ENCODE data around the gene COL9A3.
A peak's percentile ranks its signal among the peaks of the same experiment; 100 is the strongest.

Gene COL9A3

DNA sequence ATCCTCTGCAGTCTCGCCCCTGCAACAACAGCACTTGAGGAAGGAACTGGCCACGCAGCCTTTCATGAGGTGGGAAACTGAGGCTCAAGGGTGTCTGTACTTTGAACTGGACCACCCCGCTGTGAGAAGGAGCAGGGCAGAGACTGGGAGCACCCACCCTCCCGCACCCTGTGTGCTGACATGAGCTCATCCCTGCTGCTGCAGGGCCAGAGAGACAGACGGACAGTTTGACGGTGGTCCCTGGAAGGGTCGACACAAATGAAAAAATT, 37.5 kb upstream of the COL9A3 start:
- DNase-seq, result no peak

DNA sequence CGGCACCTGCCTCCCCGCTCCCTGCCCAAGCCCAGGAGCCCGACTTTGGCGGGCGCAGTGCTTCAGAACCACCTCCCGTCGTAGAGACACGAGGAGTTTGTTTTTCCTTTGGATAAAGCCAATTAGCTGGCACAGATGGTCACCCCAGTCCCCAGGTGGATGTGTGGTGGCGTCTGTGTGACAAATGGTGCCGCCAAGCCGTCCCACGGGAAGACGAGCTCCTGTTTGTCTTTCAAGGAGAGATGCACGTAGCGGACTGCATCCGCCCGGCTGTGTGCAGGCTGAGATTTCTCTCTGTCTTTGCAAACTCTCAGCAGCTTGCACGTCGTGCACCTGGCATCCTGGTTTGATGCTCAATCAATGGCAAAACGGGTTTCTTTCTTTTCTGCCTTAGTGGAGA, 36.6 kb upstream of the COL9A3 start:
- no peak for DNase-seq

DNA sequence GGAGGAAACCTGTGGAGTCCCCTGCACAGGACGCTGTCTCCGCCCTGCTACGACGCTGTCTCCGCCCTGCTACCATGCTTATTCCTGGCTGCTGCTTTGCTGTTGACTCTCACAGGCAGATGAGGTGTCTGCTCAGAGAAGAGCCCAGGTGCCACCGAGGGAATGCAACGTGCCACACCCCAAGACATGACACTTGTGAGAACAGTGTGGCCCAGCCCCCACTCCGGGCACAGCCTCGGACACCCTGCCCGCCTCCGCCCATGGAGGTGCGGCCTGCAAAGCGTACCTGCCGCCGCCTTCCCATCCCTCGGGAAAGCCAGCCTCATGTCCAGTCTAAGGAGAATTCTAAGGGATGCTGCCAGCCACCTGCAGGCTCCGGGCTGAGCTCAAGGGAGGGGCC, 36.2 kb upstream of the COL9A3 start:
- DNase-seq, result peak; percentile 43

DNA sequence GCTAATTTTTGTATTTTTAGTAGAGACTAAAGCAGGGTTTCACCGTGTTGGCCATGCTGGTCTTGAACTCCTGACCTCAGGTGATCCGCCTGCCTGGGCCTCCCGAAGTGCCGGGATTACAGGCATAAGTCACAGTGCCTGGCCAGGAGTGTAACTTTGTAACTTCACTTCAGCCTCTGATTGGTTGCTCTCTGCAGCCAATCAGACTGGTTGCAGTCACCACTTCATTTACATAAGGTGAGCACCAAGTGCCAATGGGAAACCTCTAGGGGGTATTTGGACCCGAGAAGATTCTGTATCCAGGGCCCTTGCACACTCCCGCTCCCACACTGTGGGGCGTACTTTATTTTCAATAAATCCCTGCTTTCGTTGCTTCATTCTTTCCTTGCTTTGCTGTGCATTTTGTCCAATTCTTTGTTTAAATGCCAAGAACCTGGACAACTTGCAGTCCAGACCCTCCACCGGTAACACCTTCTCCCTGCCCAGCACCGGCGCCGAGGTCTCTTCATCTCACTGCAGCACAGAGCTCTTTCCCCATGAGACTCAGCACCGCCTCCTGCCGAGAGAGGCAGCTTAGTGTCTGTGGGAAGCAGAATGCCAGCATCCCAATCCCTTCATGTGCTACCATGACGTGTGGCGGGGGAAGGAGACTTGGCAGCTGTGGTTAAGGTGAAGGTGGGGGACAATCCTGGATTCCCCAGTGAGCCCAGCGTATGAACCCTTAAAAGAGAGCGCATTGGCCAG, 34.5 kb upstream of the COL9A3 start:
- no peak for DNase-seq

DNA sequence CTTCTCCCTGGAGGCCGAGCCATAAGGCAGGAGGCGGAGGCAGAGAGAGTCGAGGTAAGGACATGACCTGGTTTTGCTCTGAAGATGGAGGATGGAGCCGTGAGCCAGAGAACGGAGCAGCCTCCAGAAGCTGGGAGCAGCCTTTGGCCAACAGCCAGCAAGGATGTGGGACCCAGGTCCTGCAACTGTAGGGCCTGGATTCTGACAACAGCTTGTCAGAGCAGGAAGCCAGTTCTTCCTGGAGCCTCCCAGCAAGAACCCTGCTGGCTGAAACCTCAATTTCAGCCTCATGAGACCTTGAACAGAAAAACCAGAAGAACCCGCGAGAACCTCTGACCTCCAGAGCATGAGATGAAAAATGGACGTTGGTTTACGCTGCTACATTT, 34.0 kb upstream of the COL9A3 start:
- no peak for DNase-seq

DNA sequence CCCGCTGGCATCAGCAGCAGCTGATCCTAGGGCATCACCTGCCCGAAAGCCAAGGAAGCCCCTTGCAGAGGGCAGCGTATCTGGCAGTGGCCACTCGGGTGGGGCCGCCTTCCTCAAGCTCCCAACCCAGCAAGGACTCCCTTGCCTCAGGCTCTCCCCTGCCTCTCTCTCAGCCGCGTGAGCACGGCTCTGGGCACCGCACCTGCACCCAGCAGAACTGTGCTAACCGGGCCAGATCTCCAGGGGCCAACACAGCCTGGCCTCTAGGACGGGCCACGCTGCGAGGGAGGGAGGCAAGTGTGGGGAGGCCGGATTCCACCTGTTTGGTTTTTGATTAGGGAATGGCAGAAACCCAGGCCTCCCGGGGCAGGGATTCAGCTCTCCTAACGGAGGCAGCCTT, 32.4 kb upstream of the COL9A3 start:
- DNase-seq, result no peak

DNA sequence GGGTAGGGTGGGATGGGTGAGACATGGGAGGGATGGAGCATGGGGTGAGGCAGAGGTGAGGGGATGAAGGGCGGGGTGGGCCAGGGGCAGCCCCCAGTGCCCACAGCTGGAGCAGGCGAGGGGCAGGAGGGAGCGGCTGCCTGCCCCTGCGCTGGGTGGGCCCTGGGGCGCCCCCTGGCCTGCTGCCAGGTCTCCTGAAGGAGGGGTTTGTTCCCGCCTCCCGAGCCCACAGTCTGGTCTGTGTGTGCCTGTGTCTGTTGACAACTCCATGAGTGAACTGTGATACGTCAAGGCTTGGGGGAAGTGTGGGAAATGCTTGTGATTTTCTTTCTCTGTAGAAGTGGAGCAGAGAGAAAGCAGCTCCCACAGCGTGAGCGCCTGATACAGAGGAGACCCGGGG, 31.5 kb upstream of the COL9A3 start:
- no peak for DNase-seq

DNA sequence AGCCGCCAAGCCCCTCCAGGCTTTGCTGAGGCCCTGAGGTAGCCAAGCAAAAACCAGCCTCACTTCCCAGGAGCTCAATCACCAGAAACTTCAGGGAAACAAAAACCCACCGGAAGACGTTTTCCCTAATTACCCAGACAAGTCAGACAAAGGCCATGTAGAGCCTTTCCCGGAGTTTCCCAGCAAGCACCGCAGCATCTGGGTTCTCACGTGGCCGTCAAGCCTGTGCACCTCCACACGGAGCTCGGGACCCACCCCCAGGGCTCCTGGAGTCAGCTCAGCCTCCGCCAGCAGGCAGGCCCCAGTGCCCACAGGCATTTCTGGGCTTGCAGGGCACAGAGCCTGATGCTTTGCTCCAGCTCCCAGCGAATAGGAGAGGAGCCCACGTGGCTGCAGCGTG, 30.7 kb upstream of the COL9A3 start:
- DNase-seq, result no peak

DNA sequence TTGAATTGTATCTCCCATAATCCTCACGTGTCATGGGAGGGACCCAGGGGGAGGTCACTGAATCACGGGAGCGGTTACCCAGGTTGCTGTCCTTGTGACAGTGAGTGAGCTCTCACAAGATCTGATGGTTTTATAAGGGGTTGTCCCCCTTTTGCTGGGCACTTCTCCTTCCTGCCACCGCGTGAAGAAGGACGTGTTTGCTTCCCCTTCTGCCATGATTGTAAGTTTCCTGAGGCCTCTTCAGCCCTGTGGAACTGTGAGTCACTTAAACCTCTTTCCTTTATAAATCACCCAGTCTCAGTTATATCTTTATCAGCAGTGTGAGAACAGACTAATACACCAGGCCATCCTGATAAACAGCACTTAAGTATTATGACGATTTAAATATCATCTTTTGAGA, 29.5 kb upstream of the COL9A3 start:
- DNase-seq, result no peak

DNA sequence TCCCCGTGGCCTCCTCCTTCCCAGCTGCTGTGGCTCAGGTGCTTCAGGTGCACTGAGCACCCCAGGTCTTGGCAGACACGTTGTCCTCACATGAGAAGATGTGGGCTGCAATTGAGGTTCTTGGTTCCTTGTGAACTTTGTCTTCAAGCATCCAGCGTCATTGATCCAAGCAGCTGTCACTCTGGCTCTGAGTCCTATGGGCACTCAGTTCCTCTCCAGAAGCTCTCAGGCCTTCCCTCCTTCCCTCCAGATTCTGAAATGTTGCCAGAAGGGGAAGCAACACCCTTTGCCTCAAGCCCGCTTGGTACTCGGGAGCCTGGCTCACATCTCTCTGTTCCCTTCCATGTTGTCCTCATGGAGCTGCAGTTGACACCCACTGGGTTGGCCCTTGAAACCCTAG, 29.0 kb upstream of the COL9A3 start:
- no peak for DNase-seq

DNA sequence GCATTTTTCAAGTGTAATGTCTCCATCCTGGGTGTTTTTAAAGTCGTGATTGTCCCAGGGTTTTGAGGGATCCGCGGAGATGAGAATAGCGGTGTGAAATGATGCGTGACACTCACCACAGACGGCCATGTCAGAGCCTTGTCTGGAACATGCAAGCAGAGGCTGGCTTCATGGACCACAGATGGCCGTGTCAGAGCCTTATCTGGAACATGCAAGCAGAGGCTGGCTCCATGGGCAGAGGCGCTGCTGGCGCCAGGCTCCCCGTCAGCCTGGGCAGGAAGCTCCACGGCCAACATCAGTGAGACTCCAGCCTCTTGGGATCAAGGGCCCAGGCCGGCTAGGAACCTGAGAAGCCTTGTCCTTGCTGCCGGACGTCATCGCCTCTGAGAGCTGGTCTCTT, 28.2 kb upstream of the COL9A3 start:
- no peak for DNase-seq

DNA sequence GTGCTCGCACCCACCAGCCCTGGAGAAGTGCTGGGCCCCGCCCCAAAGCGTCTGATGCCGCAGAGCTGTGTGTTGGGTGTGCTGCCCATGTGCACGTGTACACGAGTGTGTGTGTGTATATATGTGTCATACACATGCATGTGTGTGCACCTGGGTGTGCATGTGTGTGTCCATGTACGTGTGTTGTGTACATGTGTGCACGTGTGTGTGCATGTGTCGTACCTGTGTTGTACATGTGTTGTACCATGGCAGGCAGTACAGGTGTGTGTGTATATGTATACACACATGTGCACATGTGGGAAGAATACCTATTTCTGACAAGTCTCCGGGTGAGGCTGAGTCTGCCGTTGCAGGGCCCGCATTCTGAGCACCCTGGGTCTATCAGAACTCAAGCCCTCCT, 26.8 kb upstream of the COL9A3 start:
- DNase-seq, result no peak

DNA sequence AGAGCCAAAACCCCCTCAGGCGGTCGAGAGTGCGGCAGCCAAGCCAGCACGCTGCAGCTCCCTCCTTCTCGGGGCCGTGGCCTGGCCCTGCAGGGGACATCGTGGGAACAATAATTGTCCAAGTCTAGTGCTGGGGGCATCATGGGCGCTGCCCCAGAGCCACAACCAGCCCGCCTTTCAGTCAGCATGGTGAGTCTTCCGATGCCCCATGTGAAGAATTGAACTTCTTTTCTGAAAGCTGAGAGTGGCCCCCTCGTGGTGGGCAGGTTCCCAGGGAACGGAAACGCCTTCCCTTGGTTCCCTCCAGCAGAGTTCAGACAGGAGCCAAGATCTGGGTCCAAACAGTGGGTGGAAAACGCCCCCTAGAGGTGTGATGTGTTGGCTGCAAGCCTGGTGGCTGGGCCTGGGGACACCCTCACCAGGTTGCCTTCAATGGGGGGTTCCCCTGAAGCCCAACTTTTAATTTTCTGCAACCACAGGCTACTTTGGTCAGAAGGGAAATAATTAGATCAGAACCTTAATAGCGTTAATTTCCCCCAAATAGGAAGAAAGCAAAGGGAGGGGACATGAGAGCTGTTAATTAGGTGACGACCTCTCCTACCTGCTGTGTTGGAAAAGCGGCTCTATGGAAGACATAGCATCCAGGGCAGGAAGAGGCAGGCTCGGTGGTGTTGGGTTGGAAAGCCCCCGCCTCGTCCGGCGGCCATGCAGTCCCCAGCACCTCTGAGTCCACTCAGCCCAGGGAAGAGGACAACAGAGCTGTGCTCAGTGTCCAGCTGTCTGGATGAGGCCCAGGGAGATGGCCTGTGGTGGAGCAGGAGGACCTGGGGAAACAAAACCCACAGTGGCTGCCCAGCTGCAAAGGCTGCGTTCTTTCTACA, 25.3 kb upstream of the COL9A3 start:
- DNase-seq, result peak; percentile 60

DNA sequence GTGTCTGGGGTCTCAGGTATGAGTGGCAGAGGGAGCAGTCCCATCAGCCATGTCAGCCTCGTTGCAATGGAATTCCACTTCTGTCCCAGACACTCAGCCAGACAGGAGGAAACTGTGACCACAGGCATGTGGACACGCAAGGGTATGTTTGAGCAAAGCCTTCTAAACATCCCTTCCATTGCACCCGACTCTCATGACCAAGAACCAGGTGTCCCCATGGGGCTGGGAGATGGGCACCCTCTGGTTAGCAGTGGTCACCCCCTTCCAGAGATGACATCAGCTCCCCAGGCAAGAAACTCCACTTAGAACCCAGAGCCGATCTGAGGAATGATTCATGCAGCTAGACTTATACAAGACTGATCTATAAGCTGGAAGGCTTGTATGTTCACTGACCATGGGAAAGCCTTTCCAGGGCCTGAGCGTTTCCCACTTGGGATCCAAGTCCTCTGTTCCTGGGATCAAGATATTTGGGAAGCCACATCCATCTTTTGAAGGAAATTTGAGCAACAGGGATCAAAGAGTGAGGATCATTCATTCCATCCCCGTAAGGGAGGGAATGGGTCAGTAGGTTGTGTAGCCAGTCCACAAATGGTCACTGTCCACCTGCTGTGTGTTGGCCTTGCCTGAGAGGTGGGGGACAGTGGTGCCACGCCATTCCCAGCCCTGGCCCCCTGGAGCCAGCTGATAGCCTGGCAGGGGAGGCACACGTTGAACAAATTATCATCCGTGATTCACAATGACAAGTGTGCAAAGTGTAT, 24.5 kb upstream of the COL9A3 start:
- no peak for DNase-seq

DNA sequence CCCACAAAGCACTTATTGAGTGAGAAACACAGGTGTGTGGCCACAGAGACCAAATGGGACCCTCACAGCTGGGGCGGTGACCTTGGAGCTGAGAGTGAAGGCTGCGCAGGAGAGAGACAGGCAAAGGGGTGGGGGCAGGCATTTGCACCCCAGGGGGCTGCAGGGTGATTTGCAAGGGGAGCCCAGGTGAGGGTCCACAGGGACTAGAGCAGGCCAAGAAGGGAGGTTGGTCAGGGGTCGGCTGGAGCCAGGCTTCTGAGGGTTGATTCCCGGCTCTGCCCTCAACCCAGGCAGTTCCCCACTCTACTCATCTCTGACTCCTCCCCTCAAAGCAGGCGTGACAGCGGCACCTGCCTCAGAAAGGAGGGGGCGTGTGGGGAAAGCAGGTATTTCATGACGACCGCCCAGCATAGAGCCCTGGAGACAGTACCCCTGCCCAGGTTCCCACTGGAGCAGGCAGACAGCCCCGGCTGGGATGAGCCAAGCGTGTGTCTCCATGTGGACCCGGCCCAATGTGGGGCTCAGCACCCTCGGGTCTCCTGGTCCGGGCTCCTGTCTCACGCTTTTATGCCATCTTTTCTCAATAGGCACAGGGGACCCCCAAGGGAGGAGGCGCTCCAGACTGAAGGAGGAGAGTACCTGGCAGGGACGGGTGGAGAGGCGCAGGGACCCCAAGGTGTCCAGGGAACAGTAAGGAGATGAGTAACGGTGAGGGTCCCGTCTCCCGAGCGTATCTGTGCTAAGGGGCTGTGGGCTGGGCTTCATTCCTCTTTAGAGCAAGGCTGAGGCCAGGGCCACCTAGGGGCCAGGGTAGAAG, 23.7 kb upstream of the COL9A3 start:
- DNase-seq, result peak; percentile 20

DNA sequence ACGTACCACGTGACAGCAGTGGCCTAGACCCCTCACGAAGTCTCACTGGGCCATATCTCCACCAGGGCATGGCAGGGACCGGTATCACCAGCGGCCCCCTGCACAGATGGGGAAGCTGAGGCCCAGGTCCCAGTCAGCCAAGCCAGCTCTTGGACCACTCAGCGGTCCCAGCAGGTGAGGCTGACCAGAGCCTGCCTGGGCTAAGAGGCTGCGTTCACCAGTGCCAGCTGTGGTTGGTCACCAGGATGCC, 23.2 kb upstream of the COL9A3 start:
- DNase-seq, result no peak

DNA sequence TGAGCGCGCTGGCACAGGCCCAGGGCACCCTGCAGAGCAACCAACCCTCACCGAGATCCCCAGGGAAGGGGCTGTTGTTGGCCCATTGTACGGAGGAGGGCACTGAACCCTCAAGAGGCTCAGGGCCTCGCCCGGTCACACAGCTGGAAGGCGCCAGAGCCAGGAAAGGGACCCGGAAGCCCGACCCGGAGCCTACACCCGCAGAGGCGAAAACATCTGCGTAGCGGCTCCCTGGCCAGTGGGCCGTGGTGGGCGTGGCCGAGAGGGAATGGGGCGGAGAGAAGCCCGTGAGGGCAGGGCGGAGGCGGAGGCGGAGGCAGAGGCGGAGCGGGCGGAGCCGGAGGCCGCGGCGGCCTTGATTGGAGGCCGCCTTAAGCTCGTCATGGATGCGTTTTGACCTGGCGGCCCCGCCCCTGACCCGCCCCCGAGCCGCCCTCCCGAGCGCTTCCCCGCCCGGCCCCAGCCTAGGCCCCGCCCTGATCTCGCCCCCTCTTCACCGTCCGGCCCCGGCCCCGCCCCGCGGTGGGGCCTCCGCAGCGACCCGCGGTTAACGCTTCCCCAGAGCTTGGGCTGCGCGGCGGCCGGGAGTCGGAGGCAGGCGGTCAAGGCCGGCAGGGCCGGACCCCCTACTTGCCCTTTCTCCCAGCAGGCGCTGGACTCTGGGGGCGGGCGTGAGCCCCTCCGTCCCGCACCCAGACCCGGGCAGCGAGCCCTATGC, 22.7 kb upstream of the COL9A3 start:
- peak; percentile 43 for DNase-seq

DNA sequence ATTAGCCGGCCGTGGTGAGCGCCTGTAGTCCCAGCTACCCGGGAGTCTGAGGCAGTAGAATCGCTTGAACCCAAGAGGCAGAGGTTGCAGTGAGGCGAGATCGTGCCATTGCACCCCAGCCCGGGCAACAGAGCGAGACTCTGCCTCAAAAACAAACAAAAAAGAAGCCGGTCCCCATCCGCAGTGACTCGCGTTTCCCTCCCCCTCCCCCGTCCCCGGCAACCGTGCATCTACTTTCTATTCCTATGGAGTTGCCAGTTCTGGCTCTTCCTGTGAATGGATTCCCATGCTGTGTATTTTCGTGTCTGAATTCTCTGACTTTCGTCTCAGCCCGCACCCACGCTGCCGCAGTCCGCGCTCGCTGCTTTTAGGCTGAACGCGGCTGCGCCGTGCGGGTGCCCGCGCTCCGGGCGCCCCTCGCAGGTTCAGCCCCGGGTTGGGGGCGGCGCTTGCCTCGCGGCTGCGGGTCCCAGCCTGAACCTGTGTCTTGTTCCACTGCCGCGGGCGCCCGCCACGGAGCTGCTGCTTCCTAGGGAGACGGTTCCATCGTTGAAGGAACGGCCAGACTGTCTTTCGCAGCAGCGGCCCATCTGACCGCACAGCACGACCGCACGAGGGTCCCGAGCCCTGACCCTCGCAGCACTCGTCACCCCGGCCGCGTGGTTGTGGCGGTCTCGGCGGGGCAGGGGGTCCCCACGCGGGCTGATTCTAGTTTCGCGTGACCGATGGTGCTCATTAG, 21.7 kb upstream of the COL9A3 start:
- DNase-seq, result no peak

DNA sequence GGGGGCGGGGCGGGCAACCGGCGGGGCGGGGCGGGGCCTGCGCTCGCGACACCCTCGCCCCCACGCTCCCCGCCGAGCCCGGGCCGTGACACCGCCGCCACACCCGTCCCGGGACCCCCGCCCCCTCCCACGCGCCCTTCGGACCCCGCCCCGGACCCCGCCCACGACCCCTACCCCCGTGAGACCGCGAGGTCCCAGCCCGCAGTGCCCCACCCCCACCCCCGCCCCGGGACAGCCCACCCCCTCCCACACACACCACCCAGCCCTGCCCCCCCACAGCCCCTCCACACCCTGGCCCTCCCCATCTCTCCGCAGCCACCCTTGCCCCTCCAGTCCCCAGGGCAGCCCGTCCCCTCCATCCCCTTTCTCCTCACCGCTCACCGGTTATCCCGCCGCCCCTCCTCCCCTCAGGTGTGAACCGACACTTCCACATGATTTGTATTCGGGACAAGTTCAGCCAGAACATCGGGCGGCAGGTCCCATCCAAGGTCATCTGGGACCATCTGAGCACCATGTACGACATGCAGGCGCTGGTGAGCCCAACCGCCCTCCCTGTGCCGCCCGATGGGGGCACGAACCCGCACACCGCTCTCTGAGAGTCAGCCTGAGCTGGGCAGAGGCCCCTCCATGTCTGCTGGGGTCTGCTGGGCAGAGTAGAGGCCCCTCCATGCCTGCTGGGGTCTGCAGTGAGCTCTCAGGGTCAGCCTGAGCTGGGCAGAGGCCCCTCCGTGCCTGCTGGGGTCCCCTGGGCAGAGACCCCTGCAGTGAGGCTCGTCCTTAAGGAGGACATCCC, 20.0 kb upstream of the COL9A3 start:
- DNase-seq, result no peak

DNA sequence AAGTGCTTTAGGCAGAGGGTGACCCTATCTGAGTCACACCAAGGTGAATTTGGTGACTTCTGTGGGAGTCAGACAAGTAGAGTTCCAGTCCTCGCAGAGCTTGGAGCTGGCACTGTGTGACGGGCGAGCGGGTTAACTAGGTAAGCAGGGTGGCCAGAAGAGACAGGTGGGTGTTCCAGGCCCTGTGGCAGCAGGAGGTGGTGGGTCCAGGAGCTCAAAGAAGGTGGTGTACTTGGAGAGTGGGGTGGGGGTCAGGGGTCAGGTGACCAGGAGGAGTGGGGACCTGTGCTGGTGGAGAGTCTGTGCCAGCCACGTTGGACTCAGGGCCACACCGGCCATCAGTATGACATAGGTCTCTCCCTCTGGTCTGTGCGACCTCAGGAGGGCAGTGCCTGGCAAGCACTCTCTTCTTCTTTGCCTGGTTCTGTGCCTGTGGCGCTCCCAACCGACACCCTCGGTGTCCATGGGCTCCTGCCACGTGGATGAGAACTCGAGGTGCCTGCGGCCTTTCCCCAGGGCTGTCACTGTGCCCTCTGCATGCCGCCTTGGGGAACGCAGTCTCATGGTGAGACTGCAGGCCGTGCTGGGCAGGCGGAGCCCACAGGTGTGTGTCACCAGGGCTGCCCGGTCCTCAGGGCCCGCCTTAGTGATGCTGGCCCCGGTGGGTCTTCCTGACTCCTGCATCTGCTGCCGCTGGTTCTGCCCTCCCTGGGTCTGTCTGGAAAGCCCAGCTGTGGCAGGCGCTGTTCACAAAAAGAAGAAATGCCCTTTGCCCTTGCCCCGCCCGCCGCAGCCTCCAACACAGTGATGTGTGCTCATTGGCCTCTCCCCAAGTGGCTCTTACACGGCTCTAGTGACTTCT, 18.9 kb upstream of the COL9A3 start:
- DNase-seq, result no peak

Data from NCI-H187 treated with DMSO at 0.1 percent for 48 hours (cell line).